ENCODE data around the gene ZNF620. TPM values are rescaled to one million over a fixed set of nuclear protein-coding genes. Genes with fewer than 3 reads are reported as not detected.

The ZNF620 gene
- polyA plus RNA-seq, 6 donors from 2014 or later: 2.8 to 4.3 (median 3.4) TPM; not detected in 1

- H3K9me3 Mint-ChIP-seq: no peaks in the 10 kb centered on the region
- ATAC-seq (ENCODE audit: low read depth in 2 of 2) (no peak), DNase-seq (no peak)
- no peaks in the 10 kb centered on the region for H3K36me3 Mint-ChIP-seq
- H3K27ac Mint-ChIP-seq: no peak overlapping the region
- H3K27me3 Mint-ChIP-seq: no peaks in the 10 kb centered on the region
- no peak overlapping the region for H3K4me3 Mint-ChIP-seq
- peaks cover 0 to 3% (median 0%) of the 10 kb centered on the region in 3 donors for H3K4me1 Mint-ChIP-seq
These were observed 35.1 kb upstream of the ZNF620 start for GRCh38 chr3:40470701-40471100.

- H3K36me3 Mint-ChIP-seq: peaks cover 16 to 21% of the 10 kb centered on the region in 2 donors
- DNase-seq (peak; percentile 66), ATAC-seq (ENCODE audit: low read depth in 2 of 2) (peak; percentile 93 to 95)
- no peaks in the 10 kb centered on the region for H3K9me3 Mint-ChIP-seq
- peak within 1 kb of the TSS; percentile 96 to 99 (median 98) for H3K27ac Mint-ChIP-seq
- peak within 1 kb of the TSS; percentile 95 to 99 (median 98) for H3K4me3 Mint-ChIP-seq
- peaks cover 17 to 37% (median 20%) of the 10 kb centered on the region in 3 donors for H3K4me1 Mint-ChIP-seq
- H3K27me3 Mint-ChIP-seq: no peaks in the 10 kb centered on the region
These were observed 29.1 kb upstream of the ZNF620 start, which contains the start of gene ZNF619 for GRCh38 chr3:40476478-40477470. Gene ZNF619, plus strand, starts transcription at chr3:40477122. Its CDS starts 858 bp downstream, at chr3:40477980.

GRCh38 chr3:40477666-40478065, 28.2 kb upstream of the ZNF620 start:
- DNase-seq (no peak), ATAC-seq (ENCODE audit: low read depth in 2 of 2) (no peak)
- Mint-ChIP-seq H3K36me3 (peaks cover 24 to 27% of the 10 kb centered on the region in 2 donors), H3K9me3 (no peaks in the 10 kb centered on the region), H3K4me1 (peaks cover 23 to 44% (median 28%) of the 10 kb centered on the region in 3 donors), H3K27ac (peak overlapping the region; percentile 96 to 99 (median 98)), H3K27me3 (no peaks in the 10 kb centered on the region), H3K4me3 (peak overlapping the region; percentile 95 to 99 (median 98))

GRCh38 chr3:40487172-40487571, 18.7 kb upstream of the ZNF620 start:
- H3K36me3 Mint-ChIP-seq: peaks cover 41 to 42% of the 10 kb centered on the region in 2 donors
- ATAC-seq (ENCODE audit: low read depth in 2 of 2) (no peak), DNase-seq (no peak)
- no peak overlapping the region for H3K27ac Mint-ChIP-seq
- no peak overlapping the region for H3K4me3 Mint-ChIP-seq
- no peaks in the 10 kb centered on the region for H3K27me3 Mint-ChIP-seq
- peaks cover 11 to 21% (median 19%) of the 10 kb centered on the region in 7 donors for H3K9me3 Mint-ChIP-seq
- H3K4me1 Mint-ChIP-seq: peaks cover 4 to 7% (median 5%) of the 10 kb centered on the region in 3 donors

GRCh38 chr3:40490916-40491315, 14.9 kb upstream of the ZNF620 start:
- H3K9me3 Mint-ChIP-seq: peaks cover 10 to 21% (median 19%) of the 10 kb centered on the region in 7 donors
- DNase-seq (no peak), ATAC-seq (ENCODE audit: low read depth in 2 of 2) (no peak)
- no peak overlapping the region for H3K27ac Mint-ChIP-seq
- H3K4me1 Mint-ChIP-seq: no peaks in the 10 kb centered on the region
- H3K4me3 Mint-ChIP-seq: no peak overlapping the region
- peaks cover 26 to 35% of the 10 kb centered on the region in 2 donors for H3K36me3 Mint-ChIP-seq
- no peaks in the 10 kb centered on the region for H3K27me3 Mint-ChIP-seq

GRCh38 chr3:40494698-40495097, 11.1 kb upstream of the ZNF620 start:
- H3K4me1 Mint-ChIP-seq: no peaks in the 10 kb centered on the region
- no peak for DNase-seq

GRCh38 chr3:40497288-40497687, 8.6 kb upstream of the ZNF620 start:
- H3K4me1 Mint-ChIP-seq: no peaks in the 10 kb centered on the region
- ATAC-seq (ENCODE audit: low read depth in 2 of 2) (no peak), DNase-seq (no peak)
- no peak overlapping the region for H3K4me3 Mint-ChIP-seq
- peak overlapping the region in 1 of 6 donors; percentile 20 for H3K27ac Mint-ChIP-seq
- H3K9me3 Mint-ChIP-seq: no peaks in the 10 kb centered on the region
- H3K27me3 Mint-ChIP-seq: no peaks in the 10 kb centered on the region
- peaks cover 0 to 7% of the 10 kb centered on the region in 2 donors for H3K36me3 Mint-ChIP-seq

More at GRCh38 chr3:40494698-40495097, 11.1 kb upstream of the ZNF620 start:
- ATAC-seq (ENCODE audit: low read depth in 2 of 2): no peak
- peaks cover 0 to 15% of the 10 kb centered on the region in 2 donors for H3K36me3 Mint-ChIP-seq
- H3K4me3 Mint-ChIP-seq: no peak overlapping the region
- peak overlapping the region in 2 of 6 donors; percentile 29 to 47 for H3K27ac Mint-ChIP-seq
- H3K9me3 Mint-ChIP-seq: peaks cover 0 to 4% (median 0%) of the 10 kb centered on the region in 7 donors
- no peaks in the 10 kb centered on the region for H3K27me3 Mint-ChIP-seq

GRCh38 chr3:40499952-40500351, 5.9 kb upstream of the ZNF620 start:
- Mint-ChIP-seq H3K4me3 (no peak overlapping the region), H3K4me1 (no peaks in the 10 kb centered on the region), H3K27me3 (no peaks in the 10 kb centered on the region), H3K27ac (peak overlapping the region in 1 of 6 donors; percentile 19), H3K36me3 (peaks cover 0 to 7% of the 10 kb centered on the region in 2 donors), H3K9me3 (no peaks in the 10 kb centered on the region)
- ATAC-seq (ENCODE audit: low read depth in 2 of 2) (no peak), DNase-seq (no peak)

GRCh38 chr3:40502034-40502433, 3.8 kb upstream of the ZNF620 start:
- no peaks in the 10 kb centered on the region for H3K9me3 Mint-ChIP-seq
- H3K4me1 Mint-ChIP-seq: peaks cover 9 to 13% (median 12%) of the 10 kb centered on the region in 3 donors

GRCh38 chr3:40504636-40505430, 1.0 kb upstream of the ZNF620 start:
- H3K4me3 Mint-ChIP-seq: peak overlapping the region; percentile 85 to 99 (median 98)
- H3K27me3 Mint-ChIP-seq: no peaks in the 10 kb centered on the region
- no peak for DNase-seq
- H3K9me3 Mint-ChIP-seq: no peaks in the 10 kb centered on the region
- H3K4me1 Mint-ChIP-seq: peaks cover 9 to 14% (median 12%) of the 10 kb centered on the region in 3 donors
- no peaks in the 10 kb centered on the region for H3K36me3 Mint-ChIP-seq
- no peak overlapping the region for H3K27ac Mint-ChIP-seq
- no peak for ATAC-seq (ENCODE audit: low read depth in 2 of 2)

More at GRCh38 chr3:40502034-40502433, 3.8 kb upstream of the ZNF620 start:
- ATAC-seq (ENCODE audit: low read depth in 2 of 2): no peak
- H3K4me3 Mint-ChIP-seq: no peak overlapping the region
- H3K27me3 Mint-ChIP-seq: no peaks in the 10 kb centered on the region
- H3K27ac Mint-ChIP-seq: peak overlapping the region in 1 of 6 donors; percentile 54
- no peak for DNase-seq
- H3K36me3 Mint-ChIP-seq: peaks cover 0 to 7% of the 10 kb centered on the region in 2 donors

GRCh38 chr3:40511031-40511718, 5.3 kb downstream of the ZNF620 start:
- H3K36me3 Mint-ChIP-seq: peaks cover 9 to 25% of the 10 kb centered on the region in 2 donors
- ATAC-seq (ENCODE audit: low read depth in 2 of 2): no peak

GRCh38 chr3:40516201-40516600, 10.4 kb downstream of the ZNF620 start:
- no peak for DNase-seq
- no peak overlapping the region for H3K27ac Mint-ChIP-seq
- H3K4me1 Mint-ChIP-seq: no peaks in the 10 kb centered on the region
- no peak overlapping the region for H3K4me3 Mint-ChIP-seq
- peaks cover 0 to 3% (median 0%) of the 10 kb centered on the region in 7 donors for H3K9me3 Mint-ChIP-seq
- H3K27me3 Mint-ChIP-seq: no peaks in the 10 kb centered on the region
- H3K36me3 Mint-ChIP-seq: peaks cover 11 to 15% of the 10 kb centered on the region in 2 donors
- ATAC-seq (ENCODE audit: low read depth in 2 of 2): no peak

More at GRCh38 chr3:40511031-40511718, 5.3 kb downstream of the ZNF620 start:
- Mint-ChIP-seq H3K27me3 (no peaks in the 10 kb centered on the region), H3K4me3 (no peak overlapping the region), H3K4me1 (peaks cover 5 to 13% (median 7%) of the 10 kb centered on the region in 3 donors), H3K9me3 (no peaks in the 10 kb centered on the region), H3K27ac (peak overlapping the region in 1 of 6 donors; percentile 32)
- DNase-seq: no peak

Data from naive B cell (primary cell).